Stromal cell of bone marrow (primary cell): ENCODE data around the gene PGLYRP2.
"Not testable (repeated sequence)": the region's sequence is repeated elsewhere in the genome, so short reads cannot be mapped to it uniquely, and the experiment has no call there.

Experiments
- DNase-seq: peaks from one replicate; pipeline ENCODE4 v3.0.0-alpha.2; 2012; ENCODE audit warnings: low read depth

PGLYRP2 gene

GRCh38 chr19:15488489-15489226 lies 9.4 kb upstream of the PGLYRP2 start:
- DNase-seq, result no peak

GRCh38 chr19:15487038-15487437 lies 7.7 kb upstream of the PGLYRP2 start:
- DNase-seq, result no peak

- DNase-seq, result not testable (repeated sequence)
Measured at GRCh38 chr19:15485768-15486167, 6.5 kb upstream of the PGLYRP2 start.

- DNase-seq, result not testable (repeated sequence)
Measured at GRCh38 chr19:15480996-15481395, 1.7 kb upstream of the PGLYRP2 start.

- no peak for DNase-seq
Measured at GRCh38 chr19:15476325-15476724, 3.0 kb downstream of the PGLYRP2 start.

- DNase-seq, result no peak
Measured at GRCh38 chr19:15475611-15476010, 3.7 kb downstream of the PGLYRP2 start.

GRCh38 chr19:15475169-15475568 lies 4.1 kb downstream of the PGLYRP2 start:
- DNase-seq, result no peak

GRCh38 chr19:15473821-15474220 lies 5.5 kb downstream of the PGLYRP2 start:
- not testable (repeated sequence) for DNase-seq

- no peak for DNase-seq
Measured at GRCh38 chr19:15471639-15472101, 7.6 kb downstream of the PGLYRP2 start.

GRCh38 chr19:15469513-15470297 lies 9.6 kb downstream of the PGLYRP2 start:
- DNase-seq, result no peak

- DNase-seq, result no peak
Measured at GRCh38 chr19:15468675-15469512, 10.4 kb downstream of the PGLYRP2 start.

- DNase-seq, result no peak
Measured at GRCh38 chr19:15467734-15468214, 11.5 kb downstream of the PGLYRP2 start.

- DNase-seq, result no peak
Measured at GRCh38 chr19:15466851-15467733, 12.2 kb downstream of the PGLYRP2 start.

GRCh38 chr19:15464394-15465385 lies 14.6 kb downstream of the PGLYRP2 start, which contains the start of gene RASAL3:
RASAL3 (minus strand) TSS chr19:15464544; CDS start chr19:15464358, 186 bp downstream.
- no peak for DNase-seq

- DNase-seq, result no peak
Measured at GRCh38 chr19:15463861-15464371, 15.4 kb downstream of the PGLYRP2 start.

- no peak for DNase-seq
Measured at GRCh38 chr19:15461694-15462093, 17.6 kb downstream of the PGLYRP2 start.

- DNase-seq, result no peak
Measured at GRCh38 chr19:15457701-15458484, 21.4 kb downstream of the PGLYRP2 start.

GRCh38 chr19:15456871-15457700 lies 22.2 kb downstream of the PGLYRP2 start:
- no peak for DNase-seq
